GM21737 (cell line): ENCODE data around the gene MAGEC2.

Experiments
- ATAC-seq: cut with Tn5 transposase; IDR thresholded peaks from one replicate; pipeline ENCODE4 v1.9.1; 2021; ENCODE audit warnings: mild to moderate bottlenecking, moderate library complexity; ENCODE audit not compliant: unreplicated experiment

MAGEC2 gene

GRCh38 chrX:142204522-142205433 is at the start of gene MAGEC2:
Gene MAGEC2 (minus strand): TSS chrX:142205290. CDS start chrX:142203987, 1,303 bp downstream.
- ATAC-seq = no peak

GRCh38 chrX:142251680-142252079 is 46.6 kb upstream of the MAGEC2 start:
- no peak for ATAC-seq

GRCh38 chrX:142251202-142251601 is 46.1 kb upstream of the MAGEC2 start:
- no peak for ATAC-seq

- no peak for ATAC-seq
These were observed 45.4 kb upstream of the MAGEC2 start for GRCh38 chrX:142250502-142250901.

GRCh38 chrX:142249721-142250120 is 44.6 kb upstream of the MAGEC2 start:
- ATAC-seq = no peak

GRCh38 chrX:142244568-142244967 is 39.5 kb upstream of the MAGEC2 start:
- ATAC-seq = no peak

- ATAC-seq = no peak
These were observed 33.4 kb upstream of the MAGEC2 start for GRCh38 chrX:142238536-142238935.

- no peak for ATAC-seq
These were observed 28.3 kb upstream of the MAGEC2 start for GRCh38 chrX:142233400-142233799.

- ATAC-seq = no peak
These were observed 9.0 kb upstream of the MAGEC2 start for GRCh38 chrX:142214081-142214480.

GRCh38 chrX:142201113-142201512 is 4.0 kb downstream of the MAGEC2 start:
- no peak for ATAC-seq

GRCh38 chrX:142186103-142186502 is 19.0 kb downstream of the MAGEC2 start:
- no peak for ATAC-seq

- ATAC-seq = no peak
These were observed 20.1 kb downstream of the MAGEC2 start for GRCh38 chrX:142184756-142185602.

GRCh38 chrX:142156567-142156966 is 48.5 kb downstream of the MAGEC2 start:
- no peak for ATAC-seq
